NCI-H1694 (cell line): ENCODE data around the gene ANXA2R.
"Not testable (repeated sequence)": the region's sequence is repeated elsewhere in the genome, so short reads cannot be mapped to it uniquely, and the experiment has no call there.

ENCODE experiments used
- DNase-seq: peaks from one replicate; lab custom pipeline; 2025; lab: John Stamatoyannopoulos, UW

Gene ANXA2R

DNA sequence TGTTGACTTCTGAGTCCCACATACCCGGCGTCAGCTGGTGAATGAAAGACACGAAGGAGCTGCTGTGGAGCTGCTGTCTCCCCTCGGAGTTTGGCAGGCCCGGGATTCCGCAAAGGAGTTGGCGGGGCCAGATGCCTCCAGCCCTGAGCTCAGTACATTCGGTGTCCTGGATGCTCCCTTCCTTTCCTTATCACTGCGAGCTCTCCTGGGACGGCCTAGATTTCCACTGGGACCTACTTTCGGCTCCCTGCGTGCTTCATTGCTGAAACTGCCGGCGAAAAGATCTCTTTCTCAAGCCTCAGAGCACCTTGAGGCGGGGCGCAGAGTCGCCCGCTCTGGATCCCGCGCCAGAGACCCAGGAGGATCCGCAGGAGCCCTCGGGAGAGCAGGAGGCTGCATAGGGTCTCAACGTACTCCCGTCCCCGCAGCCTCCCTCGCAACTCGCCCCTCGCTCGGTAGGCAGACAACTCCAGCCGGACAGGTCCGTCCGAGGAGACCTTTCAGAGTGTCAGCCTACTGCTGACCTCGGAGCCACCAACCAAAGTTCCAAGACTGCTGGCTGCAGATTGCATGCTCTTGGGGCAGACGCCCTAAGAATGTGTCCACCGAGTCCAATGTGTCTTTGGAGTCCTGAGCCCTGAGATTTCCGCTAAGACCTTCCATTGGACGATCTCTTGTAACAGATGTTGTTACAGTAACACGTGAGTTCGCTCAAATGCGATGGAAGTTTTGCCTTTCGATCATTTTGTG, 6.1 kb downstream of the ANXA2R start:
- no peak for DNase-seq

- DNase-seq: no peak
Measured at GRCh38 chr5:43027054-43027785, 12.9 kb downstream of the ANXA2R start.

DNA sequence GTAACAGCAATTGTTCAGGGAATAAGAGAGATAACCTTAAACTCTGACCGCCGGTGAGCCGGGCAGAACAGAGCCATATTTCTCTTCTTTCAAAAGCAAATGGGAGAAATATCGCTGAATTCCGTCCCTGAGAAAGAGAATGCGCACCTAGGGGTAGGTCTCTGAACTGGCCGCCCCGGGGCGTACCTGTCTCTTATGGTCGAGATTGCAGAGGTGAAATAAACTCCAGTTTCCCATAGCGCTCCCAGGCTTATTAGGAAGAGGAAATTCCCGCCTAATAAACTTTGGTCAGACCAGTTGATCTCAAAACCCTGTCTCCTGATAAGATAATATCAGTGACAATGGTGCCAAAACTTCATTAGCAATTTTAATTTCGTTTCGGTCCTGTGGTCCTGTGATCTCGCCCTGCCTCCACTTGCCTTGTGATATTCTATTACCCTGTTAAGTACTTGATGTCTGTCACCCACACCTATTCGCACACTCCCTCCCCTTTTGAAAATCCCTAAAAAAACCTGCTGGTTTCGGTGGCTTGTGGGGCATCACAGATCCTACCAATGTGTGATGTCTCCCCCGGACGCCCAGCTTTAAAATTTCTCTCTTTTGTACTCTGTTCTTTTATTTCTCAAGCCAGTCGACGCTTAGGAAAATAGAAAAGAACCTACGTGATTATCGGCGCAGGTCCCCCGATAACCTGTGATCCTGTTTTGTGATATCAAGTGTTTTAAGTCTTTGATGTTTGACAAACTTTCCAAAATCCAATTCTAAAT, 14.8 kb downstream of the ANXA2R start:
- not testable (repeated sequence) for DNase-seq

GRCh38 chr5:43024217-43024616, 15.9 kb downstream of the ANXA2R start:
- no peak for DNase-seq

DNA sequence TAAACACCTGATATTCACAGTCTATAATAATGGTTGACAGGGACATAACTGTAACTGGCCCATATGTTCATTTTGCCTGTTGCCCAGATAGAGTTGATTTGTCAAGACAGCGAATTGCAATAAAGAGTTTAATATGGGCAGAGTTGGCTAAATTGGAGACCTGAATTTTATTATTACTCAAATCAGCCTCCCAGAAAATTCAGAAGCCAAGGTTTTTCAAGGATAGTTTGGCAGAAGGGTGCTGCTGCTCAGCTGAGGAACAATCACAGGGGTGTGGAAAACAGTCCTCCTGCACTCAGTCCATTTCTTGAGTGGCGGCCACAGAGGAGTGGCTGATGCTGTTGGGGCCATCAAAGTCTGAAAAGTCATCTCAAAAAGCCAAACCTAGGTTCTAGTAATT, 19.0 kb downstream of the ANXA2R start:
- no peak for DNase-seq

DNA sequence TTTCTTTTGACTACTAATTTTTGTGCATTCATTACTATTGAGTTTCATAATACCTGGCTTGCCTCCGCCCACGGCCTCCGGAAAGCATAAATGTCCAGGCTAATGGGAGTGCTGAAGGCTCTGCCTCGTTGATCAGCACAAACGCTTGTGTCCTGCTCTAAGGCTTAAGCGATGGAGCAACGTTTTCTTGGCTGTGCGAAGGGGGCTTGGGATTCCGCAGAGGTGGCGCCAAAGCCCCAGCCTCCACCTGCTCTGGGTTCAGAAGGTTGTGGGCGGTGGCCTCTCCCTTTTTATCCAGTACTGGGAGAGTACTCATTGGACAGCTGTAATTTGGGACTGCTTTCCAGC, 19.7 kb downstream of the ANXA2R start:
- DNase-seq: peak; percentile 65

GRCh38 chr5:43019614-43020398, 20.3 kb downstream of the ANXA2R start:
- DNase-seq: peak; percentile 93

- no peak for DNase-seq
Measured at GRCh38 chr5:43019291-43019613, 20.9 kb downstream of the ANXA2R start.

- peak; percentile 34 for DNase-seq
Measured at GRCh38 chr5:43017428-43017815, 22.7 kb downstream of the ANXA2R start.

- DNase-seq: no peak
Measured at GRCh38 chr5:43016217-43016779, 23.8 kb downstream of the ANXA2R start.

- DNase-seq: no peak
Measured at GRCh38 chr5:43014522-43014921, 25.6 kb downstream of the ANXA2R start.

DNA sequence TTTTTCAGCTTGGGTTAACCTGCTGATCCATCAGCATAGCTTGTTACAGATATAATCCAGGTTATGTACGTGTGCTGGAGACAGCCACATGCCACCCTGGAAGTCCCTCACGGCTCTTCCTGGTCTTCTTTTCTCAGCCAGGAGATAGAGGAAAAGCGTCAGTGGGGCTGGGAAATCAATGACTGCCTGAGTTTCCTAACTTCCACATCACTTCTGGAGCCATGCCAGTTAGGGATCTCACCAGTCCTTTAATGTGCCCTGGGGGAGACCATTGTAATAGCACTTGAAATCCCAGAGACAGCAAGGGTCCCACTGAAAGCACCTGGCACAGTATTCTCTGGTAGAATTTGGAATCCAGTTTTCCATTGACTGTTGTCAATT, 29.2 kb downstream of the ANXA2R start:
- DNase-seq: no peak

GRCh38 chr5:43008363-43009153, 31.6 kb downstream of the ANXA2R start:
- DNase-seq: peak; percentile 94

DNA sequence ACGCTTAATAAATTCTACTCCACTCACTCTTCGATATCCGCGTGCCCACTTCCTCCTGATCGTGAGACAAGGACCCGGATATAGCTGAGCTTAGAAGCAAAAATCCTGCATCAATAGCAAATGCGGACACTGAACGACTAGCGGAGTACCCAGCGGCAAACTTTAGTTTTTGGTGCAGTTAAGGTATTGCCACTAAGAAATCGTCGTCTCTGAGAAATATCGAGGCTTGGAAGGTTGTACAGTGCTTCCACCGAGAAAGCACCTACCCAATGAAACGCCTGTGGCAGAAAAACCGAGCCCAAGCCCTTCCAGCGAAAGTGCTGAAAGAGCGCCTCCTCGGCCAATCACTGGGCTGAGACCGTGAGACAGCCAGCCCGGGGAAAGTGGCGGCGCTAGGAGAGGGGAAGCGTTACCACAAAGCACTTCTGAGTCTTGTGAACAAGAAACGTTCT, 32.2 kb downstream of the ANXA2R start:
- DNase-seq: peak; percentile 71

GRCh38 chr5:43007246-43007910, 32.7 kb downstream of the ANXA2R start:
- DNase-seq: peak; percentile 82

GRCh38 chr5:43006424-43007202, 33.5 kb downstream of the ANXA2R start:
- DNase-seq: no peak

GRCh38 chr5:43005031-43005430, 35.1 kb downstream of the ANXA2R start:
- no peak for DNase-seq

DNA sequence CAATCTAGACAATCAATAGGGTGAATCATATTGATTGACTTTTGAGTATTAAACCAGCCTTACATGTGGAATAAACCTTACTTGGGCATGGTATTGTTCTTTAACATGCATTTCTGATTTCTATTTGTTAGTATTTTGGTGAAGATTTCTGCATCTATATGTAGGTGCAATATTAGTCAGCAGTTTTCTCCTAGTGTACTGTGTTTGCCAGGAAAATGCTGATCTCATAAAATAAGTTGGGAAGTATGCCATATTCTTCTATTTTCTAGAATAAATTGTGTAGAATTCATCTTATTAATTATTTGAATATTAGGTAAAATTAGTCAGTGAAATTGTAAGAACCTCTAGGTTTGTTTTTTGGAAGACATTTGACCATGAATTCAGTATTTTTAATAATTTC, 38.4 kb downstream of the ANXA2R start:
- no peak for DNase-seq

- no peak for DNase-seq
Measured at GRCh38 chr5:43000914-43001313, 39.2 kb downstream of the ANXA2R start.
